NCI-H526 (cell line): ENCODE measurements around the gene ALDH9A1.
"Not testable (repeated sequence)": the region's sequence is repeated elsewhere in the genome, so short reads cannot be mapped to it uniquely, and the experiment has no call there.

Experiments
- DNase-seq, 2 experiments: peaks; one replicate each; lab custom pipeline; 2025; lab: John Stamatoyannopoulos, UW

The ALDH9A1 gene

DNA sequence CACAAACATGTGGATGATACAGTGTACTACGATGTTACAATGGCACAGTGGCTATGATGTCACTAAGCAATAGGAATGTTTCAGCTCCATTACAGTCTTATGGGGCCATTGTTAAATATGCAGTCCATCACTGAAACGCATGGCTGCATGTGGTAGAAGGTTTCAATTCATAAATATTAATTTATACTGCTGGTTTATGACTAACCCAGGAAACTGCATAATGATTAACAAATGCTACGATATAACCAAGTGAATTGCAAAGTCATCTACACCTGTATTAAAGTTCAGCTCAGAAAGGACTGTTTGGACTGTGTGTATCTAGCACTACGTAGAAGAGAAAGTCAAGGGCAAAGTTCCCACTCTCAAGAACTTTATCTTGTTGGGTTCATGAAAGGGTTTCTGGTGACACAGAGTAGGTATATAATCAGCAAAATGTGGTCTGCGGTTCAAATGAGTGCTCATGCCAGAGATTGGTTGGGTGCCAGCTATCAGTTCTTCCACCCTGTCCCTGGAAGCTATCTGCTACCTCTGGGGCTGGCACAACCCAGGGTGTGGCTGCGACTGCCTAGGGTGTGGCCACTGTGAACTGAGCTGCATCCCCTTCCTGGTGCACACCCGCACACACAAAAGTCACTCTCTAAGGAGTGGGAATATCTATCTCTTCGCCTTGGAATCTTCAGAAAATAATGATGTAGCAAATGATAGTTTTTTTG is 52.6 kb downstream of the ALDH9A1 start:
- DNase-seq, result peak; percentile 88 to 89

GRCh38 chr1:165644064-165644735 is 54.2 kb downstream of the ALDH9A1 start:
- no peak for DNase-seq

DNA sequence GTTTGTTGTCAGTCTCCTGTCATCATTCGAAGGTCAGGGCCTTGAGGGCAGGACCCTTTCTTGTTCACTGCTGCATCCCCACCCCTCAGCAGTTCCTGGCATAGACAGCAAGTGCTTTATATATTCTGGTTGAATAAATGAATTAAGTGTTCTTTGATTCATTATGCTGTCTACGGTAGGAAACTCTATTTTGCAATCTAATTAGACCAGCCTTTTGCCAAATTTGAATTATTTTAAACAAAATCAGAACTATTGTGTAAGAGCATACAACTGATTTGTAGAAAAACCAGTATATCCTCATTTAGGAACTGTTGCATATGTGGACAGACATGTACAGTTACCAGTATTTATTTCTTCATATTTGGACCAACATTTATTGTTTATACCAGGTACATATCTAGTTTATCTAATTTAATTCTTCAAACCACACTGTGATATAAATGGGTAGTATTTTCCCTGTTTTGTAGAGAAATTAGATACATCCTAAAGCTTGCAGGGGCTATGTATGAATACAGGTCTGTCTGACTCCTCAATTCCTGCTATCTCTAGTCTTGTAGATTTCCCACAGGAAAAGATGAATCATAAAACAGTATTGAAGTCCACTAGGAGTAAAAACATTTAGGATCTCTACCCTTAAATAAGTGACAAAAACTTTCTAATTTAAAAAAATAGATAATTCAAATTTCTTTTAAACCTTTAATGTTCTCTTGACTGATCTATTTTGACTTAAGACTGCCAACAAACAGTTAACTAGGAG is 57.0 kb downstream of the ALDH9A1 start:
- no peak for DNase-seq

- DNase-seq, result no peak
These were observed 58.3 kb downstream of the ALDH9A1 start for GRCh38 chr1:165639821-165640623.

DNA sequence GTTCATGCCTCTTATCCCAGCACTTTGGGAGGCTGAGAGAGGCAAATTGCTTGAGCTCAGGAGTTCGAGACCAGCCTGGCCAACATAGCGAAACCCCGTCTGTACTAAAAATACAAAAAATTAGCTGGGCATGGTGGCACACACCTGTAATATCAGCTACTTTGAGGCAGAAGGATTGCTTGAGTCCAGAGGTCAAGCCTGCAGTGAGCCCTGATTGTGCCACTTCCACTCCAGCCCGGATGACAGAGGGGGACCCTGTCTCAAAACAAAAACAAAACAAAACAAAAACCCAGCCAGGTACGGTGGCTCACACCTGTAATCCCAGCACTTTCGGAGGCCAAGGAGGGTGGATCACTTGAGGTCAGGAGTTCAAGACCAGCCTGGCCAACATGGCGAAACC is 60.2 kb downstream of the ALDH9A1 start:
- DNase-seq, result not testable (repeated sequence)

DNA sequence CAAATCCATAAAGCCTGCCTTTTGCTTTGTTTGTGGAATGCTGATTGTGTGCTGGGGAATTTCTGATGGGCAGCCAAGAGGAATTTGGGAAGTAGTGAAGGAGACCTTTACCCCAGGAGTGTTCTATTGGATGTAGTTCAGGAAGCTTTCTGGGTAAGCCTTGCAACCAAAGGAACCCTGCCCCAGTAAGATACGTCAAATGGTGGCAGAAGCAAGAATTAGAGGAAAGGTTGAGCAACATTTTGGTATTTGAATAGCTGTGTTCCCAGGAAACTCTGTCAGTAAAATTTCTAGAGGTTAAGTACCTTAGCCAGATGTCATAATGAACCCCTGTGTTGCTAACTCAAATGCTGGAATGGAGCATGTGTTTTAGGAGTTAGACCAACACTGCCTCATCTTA is 60.9 kb downstream of the ALDH9A1 start:
- no peak for DNase-seq

DNA sequence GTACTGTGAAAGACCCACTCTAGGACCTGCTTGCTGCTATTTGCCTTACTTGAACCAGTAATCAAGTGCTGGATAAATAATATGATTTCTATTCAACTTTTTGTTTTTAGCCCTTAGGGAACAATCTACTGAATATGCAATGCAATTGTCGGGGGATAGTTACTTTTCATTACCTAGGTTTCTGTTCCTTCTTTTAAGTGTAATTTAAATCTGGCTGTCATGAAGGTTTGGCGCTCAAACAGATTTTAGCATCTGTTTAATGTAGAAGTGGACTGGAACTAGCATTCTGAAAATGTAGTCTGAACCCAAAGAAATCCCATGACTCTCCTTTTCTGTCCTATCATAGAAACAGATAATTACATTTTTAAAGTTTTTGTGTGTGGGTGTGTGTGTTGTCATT is 62.5 kb downstream of the ALDH9A1 start:
- DNase-seq, result no peak

- peak in 1 of 2 experiments; percentile 35 for DNase-seq
These were observed 63.0 kb downstream of the ALDH9A1 start for GRCh38 chr1:165635329-165635728.

- DNase-seq, result no peak
These were observed 64.0 kb downstream of the ALDH9A1 start for GRCh38 chr1:165634154-165634921.

DNA sequence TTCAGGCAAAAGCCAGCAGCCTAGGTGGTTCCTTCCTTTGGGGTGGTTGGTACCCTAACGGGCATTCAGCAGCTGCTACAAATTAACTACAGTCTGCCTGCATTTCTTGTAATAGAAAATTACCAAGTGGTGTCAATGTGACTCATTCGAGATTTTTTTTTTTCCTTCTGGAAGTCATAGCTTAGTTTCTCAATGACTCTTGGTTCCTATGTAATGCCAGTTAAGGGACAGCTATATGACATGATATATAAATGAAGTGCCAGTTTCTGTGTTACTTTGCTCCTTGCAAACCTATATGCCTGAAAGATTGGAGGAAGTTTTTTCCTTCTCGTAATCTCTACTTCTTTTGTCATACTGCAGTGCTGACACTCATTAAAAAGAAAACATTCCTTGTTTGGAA is 64.7 kb downstream of the ALDH9A1 start:
- no peak for DNase-seq

GRCh38 chr1:165632491-165632890 is 65.9 kb downstream of the ALDH9A1 start:
- DNase-seq, result no peak

DNA sequence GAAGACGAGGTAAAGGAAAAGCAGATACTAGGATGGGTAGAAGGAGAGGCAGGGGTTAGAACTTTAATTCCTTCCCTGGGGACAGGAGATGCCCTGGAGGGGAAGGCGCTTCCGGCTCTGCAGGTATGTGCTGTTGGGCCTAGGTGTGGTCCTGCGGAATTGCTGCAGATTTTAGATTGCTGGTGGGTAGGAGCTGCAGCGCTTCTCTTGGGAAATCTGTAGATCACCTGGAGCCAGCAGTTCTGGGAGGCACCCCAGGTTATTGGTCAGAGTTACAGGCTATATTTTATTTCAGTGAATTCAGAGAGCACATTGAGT is 66.3 kb downstream of the ALDH9A1 start:
- DNase-seq, result peak; percentile 71 to 86

GRCh38 chr1:165631342-165632151 is 66.8 kb downstream of the ALDH9A1 start:
- peak; percentile 73 to 85 for DNase-seq

GRCh38 chr1:165630629-165631341 is 67.6 kb downstream of the ALDH9A1 start, which contains the start of gene MGST3:
MGST3 (plus strand) TSS chr1:165631234; CDS start chr1:165649848, 18,614 bp downstream.
- peak; percentile 99 for DNase-seq

DNA sequence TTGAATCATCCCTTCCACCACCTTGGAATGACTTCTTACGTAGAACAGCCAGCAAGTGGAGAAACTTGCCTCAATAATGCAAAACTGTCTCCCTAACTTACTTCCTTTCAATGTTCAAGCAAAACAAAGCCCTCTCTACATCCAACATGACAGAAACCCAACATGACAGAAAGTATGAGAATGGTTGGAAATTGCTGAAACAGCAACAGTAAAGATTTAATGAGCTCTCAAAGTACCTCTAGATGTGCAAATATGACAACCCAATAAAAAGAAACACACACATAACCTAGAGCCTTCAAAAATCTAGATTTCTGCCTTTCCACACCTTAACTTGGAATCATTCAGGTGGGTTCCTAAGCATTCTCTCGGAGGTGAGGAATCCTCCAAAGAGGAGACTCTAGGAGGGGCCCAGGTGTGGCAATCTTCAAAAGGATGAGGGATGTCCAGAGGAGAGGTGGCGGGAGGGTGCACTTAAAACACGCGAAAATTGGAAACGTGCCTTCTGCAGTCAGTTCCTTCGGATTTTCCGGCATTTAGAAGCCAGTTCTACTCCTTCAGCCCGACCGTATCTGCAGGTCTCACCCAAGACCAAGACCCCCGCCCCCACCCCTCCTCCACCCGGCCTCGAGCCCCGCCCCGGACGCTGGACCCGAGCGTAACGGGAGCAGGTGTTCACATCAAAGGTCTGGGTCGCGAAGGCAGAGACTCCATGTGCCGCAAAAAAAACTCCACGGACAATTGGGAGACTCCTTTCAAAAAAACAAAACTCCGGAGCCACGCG is 68.3 kb downstream of the ALDH9A1 start:
- peak; percentile 87 to 93 for DNase-seq

DNA sequence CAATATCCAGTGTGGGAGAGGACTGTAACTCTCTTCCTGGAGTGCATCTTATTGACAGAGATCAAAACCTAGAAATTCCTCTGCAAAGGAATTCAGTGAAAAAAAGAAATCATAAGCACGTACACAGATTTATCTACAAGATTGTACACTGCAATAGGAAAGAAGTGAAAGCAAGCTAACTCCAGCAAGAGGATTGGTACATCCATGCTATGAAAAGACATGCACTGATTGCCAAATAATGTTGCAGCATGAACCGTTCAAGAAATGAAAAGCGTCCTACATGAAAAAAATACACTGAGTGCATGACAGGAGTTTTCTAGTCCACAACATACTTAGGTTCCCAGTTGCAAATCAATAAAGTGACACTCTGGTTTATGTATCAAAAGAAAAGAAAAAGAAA is 69.2 kb downstream of the ALDH9A1 start:
- no peak for DNase-seq

GRCh38 chr1:165628147-165628822 is 70.1 kb downstream of the ALDH9A1 start:
- no peak for DNase-seq

DNA sequence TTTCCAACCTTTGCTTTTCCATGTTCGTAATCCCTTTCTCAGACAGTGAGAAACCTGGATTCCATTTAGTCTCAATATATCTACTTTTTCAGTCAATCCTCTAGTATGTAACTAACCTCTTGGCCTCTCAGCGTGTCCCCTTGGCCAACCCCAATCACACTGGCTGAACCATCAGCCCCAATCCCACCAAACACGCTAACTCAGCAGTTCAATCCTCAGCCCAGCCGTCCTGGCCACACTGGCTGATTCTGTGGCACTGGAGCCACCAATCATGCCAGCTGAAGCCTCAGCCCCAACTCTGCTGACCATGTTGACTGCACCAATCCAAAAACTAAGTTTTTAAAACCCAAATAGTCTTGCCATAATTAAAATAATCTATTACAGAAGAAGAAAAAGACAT is 73.9 kb downstream of the ALDH9A1 start:
- no peak for DNase-seq
